ENCODE results near the gene OPCML. TPM values are rescaled to one million over a fixed set of nuclear protein-coding genes. Genes with fewer than 3 reads are reported as not detected.

Gene OPCML
- total RNA-seq, 1 experiment from 2014 or later = 0.94 TPM

DNA sequence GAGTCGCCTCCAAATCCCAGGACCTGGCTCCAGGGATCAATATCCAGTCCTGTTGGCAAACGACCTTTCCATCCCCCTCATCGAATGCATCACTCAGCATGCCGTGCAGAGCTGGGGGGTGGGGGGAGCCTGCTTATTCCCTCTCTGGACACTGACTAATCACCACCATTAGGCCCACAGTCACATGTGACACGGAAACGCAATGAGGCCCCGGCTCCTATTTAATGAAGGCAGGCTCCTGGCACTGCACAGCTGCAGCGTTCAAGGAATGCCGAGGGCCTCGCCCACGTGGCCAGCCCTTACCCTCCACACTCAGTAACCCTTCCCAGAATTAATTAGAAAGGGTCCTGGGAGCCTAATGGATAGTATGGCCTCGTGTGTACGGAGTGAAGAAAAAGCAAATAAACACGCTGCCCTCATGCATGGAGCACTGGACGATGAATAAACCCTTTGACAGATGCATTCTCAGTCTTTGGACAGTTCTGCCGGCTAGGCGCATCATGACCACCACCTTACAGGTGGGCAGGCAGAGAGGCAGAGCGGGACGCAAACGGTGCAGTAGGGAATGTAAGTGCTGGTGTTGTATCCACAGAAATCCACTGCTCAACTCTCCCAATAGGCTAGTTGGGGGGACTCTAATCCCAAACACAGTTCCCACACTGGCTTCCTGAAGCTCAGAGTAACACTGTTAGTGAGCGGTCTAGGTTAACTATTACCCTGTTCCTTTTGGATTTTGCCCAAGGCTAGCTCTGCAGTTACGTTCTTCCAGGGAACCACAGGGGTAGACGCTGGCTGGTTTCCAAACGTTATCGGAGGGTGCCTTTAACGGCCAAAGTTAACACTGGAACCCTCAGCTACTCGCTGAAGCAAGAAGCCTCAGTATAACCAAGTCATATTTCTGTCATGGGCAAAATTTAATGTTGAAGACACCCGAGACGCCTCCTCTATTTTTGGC is 490.1 kb downstream of the OPCML start:
- H2AK5ac ChIP-seq (ENCODE audit: insufficient read length, low read length) = no peak overlapping the region
- H4K8ac ChIP-seq (replicated peaks; ENCODE audit: insufficient read length, low read depth, low read length) = no peak overlapping the region
- no peak overlapping the region for H3T11ph ChIP-seq (ENCODE audit: low read length)
- no peaks in the 10 kb centered on the region for H3K79me2 ChIP-seq (ENCODE audit: insufficient read depth, low read length)
- Mint-ChIP-seq H3K4me1 (peaks cover 8 to 15% of the 10 kb centered on the region in 2 experiments), H3K4me3 (no peak overlapping the region), H3K36me3 (ENCODE audit: insufficient read depth in 1 of 3, low read depth in 3 of 3) (no peaks in the 10 kb centered on the region), H3K27me3 (ENCODE audit: low read depth) (peaks cover 31% of the 10 kb centered on the region), H3K9me3 (no peaks in the 10 kb centered on the region), H3K27ac (no peak overlapping the region)
- H3K79me1 ChIP-seq (ENCODE audit: insufficient read depth, low read depth, low read length, poor library complexity, severe bottlenecking) = no peaks in the 10 kb centered on the region
- H3K4me1 ChIP-seq (ENCODE audit: insufficient read depth, low read length) = peaks cover 4% of the 10 kb centered on the region; the same call in 1 of the 2 replicates
- no peaks in the 10 kb centered on the region for H4K20me1 ChIP-seq (ENCODE audit: control insufficient read depth, insufficient read depth, insufficient read length)
- no peak overlapping the region for H4K91ac ChIP-seq (ENCODE audit: insufficient read length, low read depth, low read length)
- no peak overlapping the region for H3K23ac ChIP-seq (ENCODE audit: insufficient read length, low read depth, low read length)
- no peaks in the 10 kb centered on the region for H3K23me2 ChIP-seq (ENCODE audit: insufficient read length, low read depth, low read length, poor library complexity, severe bottlenecking)
- no peak overlapping the region for H2BK120ac ChIP-seq (ENCODE audit: low read depth, low read length, poor library complexity, severe bottlenecking)
- no peak overlapping the region for H3K9ac ChIP-seq (ENCODE audit: extremely low read depth, insufficient read length, low read length)
- no peak overlapping the region for H2BK12ac ChIP-seq (ENCODE audit: insufficient read length, low read depth, low read length)
- H3K4ac ChIP-seq (ENCODE audit: low read depth, low read length) = no peak overlapping the region
- H3K56ac ChIP-seq (ENCODE audit: insufficient read length, low read depth, low read length) = no peak overlapping the region
- H3K27me3 ChIP-seq (ENCODE audit: insufficient read depth, low read length) = no peaks in the 10 kb centered on the region
- no peak overlapping the region for H3K14ac ChIP-seq (ENCODE audit: insufficient read depth, low read length)
- H2AFZ ChIP-seq (ENCODE audit: low read length) = no peak overlapping the region
- WGBS (ENCODE audit: extremely low coverage, insufficient read length, low lambda C conversion rate) = no CpG with 5 or more reads among the region's 29 CpGs
- no peak overlapping the region for H4K5ac ChIP-seq (ENCODE audit: insufficient read length, low read depth, low read length)
- H2BK5ac ChIP-seq (ENCODE audit: insufficient read length, low read length) = no peak overlapping the region
- no peak overlapping the region for H2BK15ac ChIP-seq (ENCODE audit: low read depth, low read length)
- TF ChIP-seq, protein P1, sequence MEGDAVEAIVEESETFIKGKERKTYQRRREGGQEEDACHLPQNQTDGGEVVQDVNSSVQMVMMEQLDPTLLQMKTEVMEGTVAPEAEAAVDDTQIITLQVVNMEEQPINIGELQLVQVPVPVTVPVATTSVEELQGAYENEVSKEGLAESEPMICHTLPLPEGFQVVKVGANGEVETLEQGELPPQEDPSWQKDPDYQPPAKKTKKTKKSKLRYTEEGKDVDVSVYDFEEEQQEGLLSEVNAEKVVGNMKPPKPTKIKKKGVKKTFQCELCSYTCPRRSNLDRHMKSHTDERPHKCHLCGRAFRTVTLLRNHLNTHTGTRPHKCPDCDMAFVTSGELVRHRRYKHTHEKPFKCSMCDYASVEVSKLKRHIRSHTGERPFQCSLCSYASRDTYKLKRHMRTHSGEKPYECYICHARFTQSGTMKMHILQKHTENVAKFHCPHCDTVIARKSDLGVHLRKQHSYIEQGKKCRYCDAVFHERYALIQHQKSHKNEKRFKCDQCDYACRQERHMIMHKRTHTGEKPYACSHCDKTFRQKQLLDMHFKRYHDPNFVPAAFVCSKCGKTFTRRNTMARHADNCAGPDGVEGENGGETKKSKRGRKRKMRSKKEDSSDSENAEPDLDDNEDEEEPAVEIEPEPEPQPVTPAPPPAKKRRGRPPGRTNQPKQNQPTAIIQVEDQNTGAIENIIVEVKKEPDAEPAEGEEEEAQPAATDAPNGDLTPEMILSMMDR (conservative IDR thresholded peaks at IDR 0.05) = no peak
- H2BK20ac ChIP-seq (ENCODE audit: low read depth, low read length, poor library complexity, severe bottlenecking) = no peak overlapping the region
- no peak for DNase-seq
- H3K27ac ChIP-seq (ENCODE audit: insufficient read length, low read depth, low read length) = no peak overlapping the region
- H3K9me3 ChIP-seq (ENCODE audit: control insufficient read depth, low read depth, low read length) = no peaks in the 10 kb centered on the region
- no peak overlapping the region for H3K18ac ChIP-seq (ENCODE audit: insufficient read length, low read depth, low read length)
- no peak overlapping the region for H3K4me2 ChIP-seq (ENCODE audit: insufficient read depth, insufficient read length, low read length)

Measured in H9 (cell line).